Endothelial cell of umbilical vein (primary cell): ENCODE measurements around the gene ASS1. TPM values are rescaled to one million over a fixed set of nuclear protein-coding genes. Genes with fewer than 3 reads are reported as not detected.

Source experiments
- BruUV-seq: library from RNA; stranded (reverse); fragments of 400-500 nt; replicated peaks from 2 replicates; lab custom pipeline; 2021; lab: Mats Ljungman, UMichigan
- CTCF ChIA-PET: fragments of 300-600, 350-600 bp; sonication (Branson Sonifier 250); formaldehyde crosslinking; loops from one replicate; lab custom pipeline; 2021; ENCODE audit warnings: antibody characterized with exemption, inconsistent platforms; lab: Charles Lee
- POLR2A ChIA-PET: fragments of 300-600, 350-600 bp; sonication (Branson Sonifier 250); formaldehyde crosslinking; loops from one replicate; lab custom pipeline; 2021; ENCODE audit warnings: antibody characterized with exemption, inconsistent platforms; lab: Charles Lee
- DNase-seq: peaks from one replicate; pipeline ENCODE4 v3.0.0-alpha.2; 2011; ENCODE audit warnings: low read depth, low spot score
- FAIRE-seq: peaks from 2 replicates; lab custom pipeline; 2011; peaks lifted over from hg19 to GRCh38; lab: Jason Lieb, UNC
- H2AFZ ChIP-seq: 2 replicates; pipeline ENCODE4 v1.6.0; 2012; ENCODE audit warnings: low read depth, low read length, control low read depth, inconsistent platforms
- H3K27ac ChIP-seq: 2 replicates; pipeline ENCODE4 v1.5.1; 2011; ENCODE audit warnings: low read depth, mild to moderate bottlenecking, control low read depth, low read length, moderate library complexity; ENCODE audit not compliant: insufficient read depth
- H3K27me3 ChIP-seq, 2 experiments: 2 replicates each; pipeline versions ENCODE4 v1.6.0 to v1.6.1; 2011; ENCODE audit warnings: low read length in 2 of 2, mixed read lengths in 1 of 2; ENCODE audit not compliant: control insufficient read depth in 2 of 2, insufficient read depth in 2 of 2
- H3K36me3 ChIP-seq, 2 experiments: 2 replicates in 1 of 2; 3 replicates in 1 of 2; pipeline ENCODE4 v1.5.1; 2011; ENCODE audit warnings: low read length in 2 of 2, mild to moderate bottlenecking in 1 of 2, moderate library complexity in 1 of 2; ENCODE audit not compliant: control insufficient read depth in 2 of 2, insufficient read depth in 2 of 2; ENCODE audit errors: extremely low read depth in 1 of 2
- H3K4me1 ChIP-seq: 3 replicates; pipeline ENCODE4 v1.5.1; 2011; ENCODE audit warnings: mild to moderate bottlenecking, low read length; ENCODE audit not compliant: control insufficient read depth, insufficient read depth; ENCODE audit errors: extremely low read depth
- H3K4me2 ChIP-seq: 2 replicates; pipeline ENCODE4 v1.6.1; 2011; ENCODE audit warnings: low read length, control low read depth, mixed read lengths; ENCODE audit not compliant: insufficient read depth
- H3K4me3 ChIP-seq, 3 experiments: fragments of 200-600 bp in 1 of 3; sonication (generic), shearing (Covaris generic) in 1 of 3; replicated peaks in 1 of 3; 2 replicates each; pipeline ENCODE4 v1.5.1; 2011 to 2016; ENCODE audit warnings: control low read depth in 3 of 3, low read length in 3 of 3, mild to moderate bottlenecking in 2 of 3, inconsistent platforms in 1 of 3, low read depth in 1 of 3, moderate library complexity in 1 of 3; ENCODE audit not compliant: insufficient read depth in 1 of 3
- H3K79me2 ChIP-seq: 2 replicates; pipeline ENCODE4 v1.6.0; 2012; ENCODE audit warnings: low read length, inconsistent platforms; ENCODE audit not compliant: control insufficient read depth, insufficient read depth
- H3K9ac ChIP-seq: replicated peaks from 2 replicates; pipeline ENCODE3; 2011; ENCODE audit warnings: low read length, control low read depth; ENCODE audit not compliant: insufficient read depth; ENCODE audit errors: extremely low read depth
- H3K9me1 ChIP-seq: replicated peaks from 3 replicates; pipeline ENCODE4 v1.6.0; 2011; ENCODE audit warnings: mild to moderate bottlenecking, low read length; ENCODE audit not compliant: control insufficient read depth, insufficient read depth; ENCODE audit errors: extremely low read depth
- H3K9me3 ChIP-seq: replicated peaks from 2 replicates; pipeline ENCODE4 v1.5.1; 2012; ENCODE audit warnings: low read length, inconsistent platforms; ENCODE audit not compliant: control insufficient read depth, insufficient read depth
- H4K20me1 ChIP-seq: replicated peaks from 2 replicates; pipeline ENCODE3; 2011; ENCODE audit warnings: mild to moderate bottlenecking, low read length; ENCODE audit not compliant: control insufficient read depth, insufficient read depth; ENCODE audit errors: extremely low read depth
- EZH2 ChIP-seq: IDR thresholded peaks from 2 replicates; pipeline ENCODE4 v1.6.1; 2012; ENCODE audit warnings: borderline replicate concordance, low read depth, mild to moderate bottlenecking, moderate library complexity, low read length, inconsistent platforms; ENCODE audit not compliant: severe bottlenecking
- FOS ChIP-seq: IDR thresholded peaks from 2 replicates; pipeline ENCODE4 v1.6.1; 2011; ENCODE audit warnings: mild to moderate bottlenecking, low read length, moderate library complexity, borderline replicate concordance; ENCODE audit not compliant: insufficient read depth
- GATA2 ChIP-seq: IDR thresholded peaks from 2 replicates; pipeline ENCODE4 v1.7.0; 2011; ENCODE audit warnings: low read depth, mild to moderate bottlenecking, moderate library complexity, mixed read lengths, low read length; ENCODE audit not compliant: insufficient read length, insufficient read depth
- JUN ChIP-seq: IDR thresholded peaks from 2 replicates; pipeline ENCODE4 v1.6.1; 2011; ENCODE audit warnings: borderline replicate concordance, low read depth; ENCODE audit not compliant: insufficient read length, insufficient read depth
- MYC ChIP-seq: IDR thresholded peaks from one replicate; pipeline ENCODE4 v1.6.1; 2011; ENCODE audit warnings: mild to moderate bottlenecking, low read depth, low read length
- POLR2A ChIP-seq: IDR thresholded peaks from 2 replicates; pipeline ENCODE4 v1.6.1; 2012; ENCODE audit warnings: low read depth, mild to moderate bottlenecking, control low read depth, low read length
- POLR2AphosphoS5 ChIP-seq: IDR thresholded peaks from 2 replicates; pipeline ENCODE4 v1.6.1; 2012; ENCODE audit warnings: low read depth, mild to moderate bottlenecking, control low read depth, low read length, moderate library complexity; ENCODE audit not compliant: insufficient read depth
- dilution Hi-C: fragments of 300-500 bp; cut with MboI; formaldehyde crosslinking; loops from one replicate; pipeline ENCODE4 v1.15.0; 2019; ENCODE audit warnings: low sequenced_read_pairs; ENCODE audit not compliant: extremely low pct_ligation_motif_present
- intact Hi-C: fragments of 100-400 bp; cut with micrococcal nuclease; formaldehyde crosslinking; loops from one replicate; pipeline ENCODE4 v1.10.0; 2022
- polyA plus RNA-seq, 4 experiments: library from polyadenylated mRNA; depleted of rRNA in 3 of 4; stranded (reverse) in 3 of 4; unstranded in 1 of 4; fragments of >200 nt; gene quantifications; 2 replicates each; pipeline versions ENCODE4 v1.2.1 to v1.2.3, GENCODE V29; 2011 to 2012; ENCODE audit warnings: missing spikeins in 1 of 4
- total RNA-seq: library from RNA; stranded (reverse); gene quantifications from 2 replicates; pipeline ENCODE4 v1.2.3, GENCODE V29; 2021
- TF ChIP-seq, protein P1 (sequence below), 2 donors: IDR thresholded peaks; 1 replicate in 1 of 2; 2 replicates in 1 of 2; pipeline ENCODE4 v1.5.1; 2011; ENCODE audit warnings: low read length in 2 of 2, mild to moderate bottlenecking in 2 of 2, moderate library complexity in 2 of 2, control low read depth in 1 of 2, inconsistent platforms in 1 of 2, low read depth in 1 of 2; ENCODE audit not compliant: insufficient read depth in 1 of 2; ENCODE audit errors: extremely low read depth in 1 of 2
- TF ChIP-seq, protein P2 (sequence below): IDR thresholded peaks from 2 replicates; pipeline ENCODE4 v1.6.1; 2011; ENCODE audit not compliant: insufficient read depth, insufficient read length

The ASS1 gene
- total and polyA plus RNA-seq, 2 donors (not counting 3 experiments of a cell fraction or from before 2014, with no cell fraction given) = 3.6 to 12.4 TPM

DNA sequence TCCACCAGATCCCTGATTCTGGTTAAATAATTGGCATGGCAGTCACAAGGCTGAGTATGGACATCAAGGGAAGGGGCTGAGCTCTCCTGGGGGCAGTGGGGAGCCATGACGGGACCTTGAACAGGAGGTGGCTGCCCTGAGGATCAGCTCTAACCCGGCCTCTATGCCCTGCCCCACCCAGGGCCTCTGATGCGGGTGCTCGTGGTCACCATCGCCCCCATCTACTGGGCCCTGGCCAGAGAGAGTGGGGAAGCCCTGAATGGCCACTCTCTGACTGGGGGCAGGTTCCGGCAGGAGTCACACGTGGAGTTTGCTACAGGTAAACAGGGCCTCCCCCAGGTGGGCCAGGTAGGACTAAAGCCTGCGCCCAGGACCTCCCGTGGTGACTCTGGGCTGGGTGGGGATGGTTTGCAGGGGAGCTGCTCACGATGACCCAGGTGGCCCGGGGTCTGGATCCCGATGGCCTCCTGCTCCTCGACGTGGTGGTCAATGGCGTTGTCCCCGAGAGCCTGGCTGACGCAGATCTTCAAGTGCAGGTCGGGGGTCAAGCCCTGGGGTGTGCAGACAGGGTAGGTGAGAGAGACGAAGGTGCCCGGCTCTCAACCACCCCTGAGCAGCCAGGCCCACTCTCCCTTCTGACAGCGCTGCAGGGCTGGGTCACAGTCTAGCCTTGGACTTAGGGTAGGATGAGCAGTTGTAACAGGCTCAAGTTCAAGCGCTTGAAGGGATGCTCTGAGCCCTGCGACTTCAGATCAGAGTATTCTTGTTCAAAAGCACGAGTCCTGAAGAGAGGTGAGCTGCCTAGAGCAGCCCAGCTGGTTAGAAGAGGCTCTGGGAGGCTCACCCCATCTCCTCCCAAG is 19.9 kb upstream of the ASS1 start:
- DNase-seq (no peak), FAIRE-seq (no peak)
- no peaks in the 10 kb centered on the region for H3K9me3 ChIP-seq
- H3K4me3 ChIP-seq = no peak overlapping the region
- no TSS peak for BruUV-seq
- H2AFZ ChIP-seq = no peak overlapping the region
- intact Hi-C loops (no loop called here), dilution Hi-C loops (no loop called here)
- H3K9me1 ChIP-seq = no peaks in the 10 kb centered on the region
- ChIA-PET POLR2A (no interaction called here), CTCF (no interaction called here)
- H3K27me3 ChIP-seq = peaks cover 0 to 2% of the 10 kb centered on the region in 2 experiments
- peaks cover 12% of the 10 kb centered on the region for H3K4me1 ChIP-seq
- H3K27ac ChIP-seq = no peak overlapping the region
- TF ChIP-seq POLR2A (no peak), GATA2 (no peak), JUN (no peak), FOS (no peak), POLR2AphosphoS5 (no peak), MYC (no peak), EZH2 (no peak)
- TF ChIP-seq, protein P1, sequence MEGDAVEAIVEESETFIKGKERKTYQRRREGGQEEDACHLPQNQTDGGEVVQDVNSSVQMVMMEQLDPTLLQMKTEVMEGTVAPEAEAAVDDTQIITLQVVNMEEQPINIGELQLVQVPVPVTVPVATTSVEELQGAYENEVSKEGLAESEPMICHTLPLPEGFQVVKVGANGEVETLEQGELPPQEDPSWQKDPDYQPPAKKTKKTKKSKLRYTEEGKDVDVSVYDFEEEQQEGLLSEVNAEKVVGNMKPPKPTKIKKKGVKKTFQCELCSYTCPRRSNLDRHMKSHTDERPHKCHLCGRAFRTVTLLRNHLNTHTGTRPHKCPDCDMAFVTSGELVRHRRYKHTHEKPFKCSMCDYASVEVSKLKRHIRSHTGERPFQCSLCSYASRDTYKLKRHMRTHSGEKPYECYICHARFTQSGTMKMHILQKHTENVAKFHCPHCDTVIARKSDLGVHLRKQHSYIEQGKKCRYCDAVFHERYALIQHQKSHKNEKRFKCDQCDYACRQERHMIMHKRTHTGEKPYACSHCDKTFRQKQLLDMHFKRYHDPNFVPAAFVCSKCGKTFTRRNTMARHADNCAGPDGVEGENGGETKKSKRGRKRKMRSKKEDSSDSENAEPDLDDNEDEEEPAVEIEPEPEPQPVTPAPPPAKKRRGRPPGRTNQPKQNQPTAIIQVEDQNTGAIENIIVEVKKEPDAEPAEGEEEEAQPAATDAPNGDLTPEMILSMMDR (IDR thresholded peaks at IDR 0.05; ENCODE audit: extremely low read depth in 1 of 2, insufficient read depth in 1 of 2, low read depth in 1 of 2, low read length in 2 of 2) = no peak
- TF ChIP-seq, protein P2, sequence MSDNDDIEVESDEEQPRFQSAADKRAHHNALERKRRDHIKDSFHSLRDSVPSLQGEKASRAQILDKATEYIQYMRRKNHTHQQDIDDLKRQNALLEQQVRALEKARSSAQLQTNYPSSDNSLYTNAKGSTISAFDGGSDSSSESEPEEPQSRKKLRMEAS = no peak
- H3K9ac ChIP-seq = no peak overlapping the region
- no peaks in the 10 kb centered on the region for H3K79me2 ChIP-seq
- no peak overlapping the region for H3K4me2 ChIP-seq
- H3K36me3 ChIP-seq = no peaks in the 10 kb centered on the region
- H4K20me1 ChIP-seq = no peaks in the 10 kb centered on the region
